ENCODE results near the gene TIPRL. TPM values are rescaled to one million over a fixed set of nuclear protein-coding genes. Genes with fewer than 3 reads are reported as not detected.
A peak's percentile ranks its signal among the peaks of the same experiment; 100 is the strongest.

TIPRL gene
- total RNA-seq, 1 donor from 2014 or later: 125 TPM

DNA sequence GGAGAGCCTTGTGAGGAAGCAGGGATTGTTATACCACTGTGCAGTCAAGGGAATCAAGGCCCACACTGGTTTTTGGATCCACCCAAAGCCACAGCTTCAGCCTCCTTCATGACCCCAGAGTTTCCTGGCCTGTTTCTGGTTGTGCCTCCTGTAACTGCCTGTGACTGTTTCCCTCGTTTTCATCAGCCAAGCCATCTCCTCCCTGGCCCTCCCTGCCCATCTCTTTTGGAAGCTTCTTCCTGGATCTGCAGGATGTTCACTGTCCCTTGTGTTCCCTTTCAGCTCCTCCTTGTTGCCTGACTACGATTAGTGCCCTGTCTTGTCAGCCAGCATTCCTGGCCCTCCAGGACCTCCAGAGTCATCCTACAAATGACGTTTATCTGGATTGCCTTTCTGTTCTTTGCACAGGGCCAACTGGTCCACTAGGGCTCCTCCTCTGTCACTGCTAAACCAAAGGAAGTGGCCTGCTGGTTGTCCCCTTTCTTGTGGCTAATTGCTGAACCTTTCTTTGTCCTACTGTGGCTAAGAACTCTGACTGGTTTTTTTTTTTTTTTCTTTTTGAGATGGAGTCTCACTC is 65.0 kb downstream of the TIPRL start:
- no peak for FAIRE-seq
- DNase-seq (ENCODE audit: low spot score in 2 of 2): no peak

DNA sequence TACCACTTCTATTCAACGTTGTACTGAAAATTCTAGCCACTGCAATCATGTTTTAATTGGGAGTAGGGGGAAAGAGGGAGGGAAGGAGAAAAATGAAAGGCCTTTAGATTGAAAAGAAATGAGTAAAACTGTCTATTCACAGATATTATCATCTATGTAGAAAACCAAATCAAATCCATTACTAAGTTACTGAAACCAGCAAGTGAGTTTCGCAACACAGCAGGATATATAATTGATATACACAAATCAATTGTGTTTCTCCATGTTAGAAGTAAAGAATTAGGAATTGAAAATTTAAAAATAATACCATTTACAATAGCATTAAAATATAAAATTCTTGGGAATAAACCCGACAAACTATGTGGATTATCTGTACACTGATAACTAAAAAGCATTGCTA is 66.3 kb downstream of the TIPRL start:
- FAIRE-seq (peak; percentile 26), DNase-seq (ENCODE audit: low spot score in 2 of 2) (no peak)

DNA sequence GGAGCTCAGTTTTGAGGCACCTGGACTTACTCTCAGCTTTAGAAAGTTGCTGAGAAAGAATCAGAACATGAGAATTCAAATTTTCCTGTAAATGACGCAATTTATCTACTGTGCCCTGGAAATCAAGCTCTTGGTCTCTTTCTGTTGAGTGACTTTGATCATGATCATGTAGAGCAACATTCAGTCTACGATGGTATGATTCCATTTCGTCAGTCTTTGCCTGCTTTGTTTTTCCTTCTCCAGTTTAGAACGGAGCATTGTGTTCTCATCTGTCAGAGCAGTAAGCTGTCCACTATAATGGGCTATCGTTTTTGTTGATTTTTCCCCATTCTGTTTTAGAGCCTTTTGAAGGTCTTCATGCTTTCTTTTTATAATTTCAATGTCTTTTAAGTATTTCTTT is 67.7 kb downstream of the TIPRL start:
- DNase-seq (ENCODE audit: low spot score in 2 of 2) (no peak), FAIRE-seq (peak; percentile 34)

Small RNA genes lying within 50 kb of the gene (small RNA-seq; reads per million reads assigned to genes)
- gene AL021397.1: not detected

Other genes starting within 250 kb of the TIPRL start
- 73.4 TPM for gene DCAF6, start 242.3 kb upstream of the TIPRL start, total RNA-seq
- 62.8 TPM for gene MPC2, start 241.9 kb upstream of the TIPRL start, total RNA-seq
- gene GPR161, start 42.0 kb upstream of the TIPRL start, total RNA-seq: 76.2 TPM
- gene SFT2D2, start 47.0 kb downstream of the TIPRL start, total RNA-seq: 26.5 TPM
- gene TBX19, start 101.9 kb downstream of the TIPRL start, total RNA-seq: 0.41 TPM